ENCODE data around the gene NRF1.
"Not testable (repeated sequence)": the region's sequence is repeated elsewhere in the genome, so short reads cannot be mapped to it uniquely, and the experiment has no call there.

NRF1 gene

GRCh38 chr7:129649128-129649690, 37.7 kb downstream of the NRF1 start:
- no peak for TF ChIP-seq ZNF274 (IDR thresholded peaks at IDR 0.05; ENCODE audit: low read depth, low read length)
- H3K4me3 ChIP-seq (ENCODE audit: low read length): no peak overlapping the region

GRCh38 chr7:129650056-129650758, 38.7 kb downstream of the NRF1 start:
- no peak overlapping the region for H3K4me3 ChIP-seq (ENCODE audit: low read length)
- no peak for TF ChIP-seq ZNF274 (IDR thresholded peaks at IDR 0.05; ENCODE audit: low read depth, low read length)

GRCh38 chr7:129652914-129653313, 41.4 kb downstream of the NRF1 start:
- no peak for TF ChIP-seq ZNF274 (IDR thresholded peaks at IDR 0.05; ENCODE audit: low read depth, low read length)
- H3K4me3 ChIP-seq (ENCODE audit: low read length): no peak overlapping the region

- TF ChIP-seq ZNF274 (IDR thresholded peaks at IDR 0.05; ENCODE audit: low read depth, low read length): no peak
- no peak overlapping the region for H3K4me3 ChIP-seq (ENCODE audit: low read length)
Measured at GRCh38 chr7:129655811-129656210, 44.3 kb downstream of the NRF1 start.

GRCh38 chr7:129657363-129657762, 45.8 kb downstream of the NRF1 start:
- no peak overlapping the region for H3K4me3 ChIP-seq (ENCODE audit: low read length)
- no peak for TF ChIP-seq ZNF274 (IDR thresholded peaks at IDR 0.05; ENCODE audit: low read depth, low read length)

GRCh38 chr7:129659907-129660306, 48.4 kb downstream of the NRF1 start:
- H3K4me3 ChIP-seq (ENCODE audit: low read length): not testable (repeated sequence)

GRCh38 chr7:129661645-129662182, 50.2 kb downstream of the NRF1 start:
- no peak overlapping the region for H3K4me3 ChIP-seq (ENCODE audit: low read length)
- no peak for TF ChIP-seq ZNF274 (IDR thresholded peaks at IDR 0.05; ENCODE audit: low read depth, low read length)

- H3K4me3 ChIP-seq (ENCODE audit: low read length): not testable (repeated sequence)
Measured at GRCh38 chr7:129663240-129663639, 51.7 kb downstream of the NRF1 start.

- no peak overlapping the region for H3K4me3 ChIP-seq (ENCODE audit: low read length)
- TF ChIP-seq ZNF274 (IDR thresholded peaks at IDR 0.05; ENCODE audit: low read depth, low read length): no peak
Measured at GRCh38 chr7:129664029-129665012, 52.8 kb downstream of the NRF1 start.

GRCh38 chr7:129665013-129665401, 53.5 kb downstream of the NRF1 start:
- no peak overlapping the region for H3K4me3 ChIP-seq (ENCODE audit: low read length)
- TF ChIP-seq ZNF274 (IDR thresholded peaks at IDR 0.05; ENCODE audit: low read depth, low read length): no peak

- TF ChIP-seq ZNF274 (IDR thresholded peaks at IDR 0.05; ENCODE audit: low read depth, low read length): no peak
- no peak overlapping the region for H3K4me3 ChIP-seq (ENCODE audit: low read length)
Measured at GRCh38 chr7:129667116-129667515, 55.6 kb downstream of the NRF1 start.

- no peak for TF ChIP-seq ZNF274 (IDR thresholded peaks at IDR 0.05; ENCODE audit: low read depth, low read length)
- no peak overlapping the region for H3K4me3 ChIP-seq (ENCODE audit: low read length)
Measured at GRCh38 chr7:129667551-129667950, 56.0 kb downstream of the NRF1 start.

GRCh38 chr7:129669901-129670300, 58.4 kb downstream of the NRF1 start:
- no peak overlapping the region for H3K4me3 ChIP-seq (ENCODE audit: low read length)
- TF ChIP-seq ZNF274 (IDR thresholded peaks at IDR 0.05; ENCODE audit: low read depth, low read length): no peak

- no peak for TF ChIP-seq ZNF274 (IDR thresholded peaks at IDR 0.05; ENCODE audit: low read depth, low read length)
- H3K4me3 ChIP-seq (ENCODE audit: low read length): no peak overlapping the region
Measured at GRCh38 chr7:129670656-129671055, 59.1 kb downstream of the NRF1 start.
